Breast epithelium (tissue), 3 donors: ENCODE results near the gene SAXO2.
"Not testable (repeated sequence)": the region's sequence is repeated elsewhere in the genome, so short reads cannot be mapped to it uniquely, and the experiment has no call there.

Source experiments
- CTCF ChIP-seq, 3 donors: fragments of 450-650 bp; IDR thresholded peaks; one replicate each; pipeline ENCODE4 v1.5.1; 2016 to 2017; ENCODE audit warnings: antibody characterized with exemption in 3 of 3, mild to moderate bottlenecking in 3 of 3, moderate library complexity in 3 of 3
- POLR2A ChIP-seq: fragments of 450-650 bp; IDR thresholded peaks from one replicate; pipeline ENCODE4 v1.6.1; 2016; ENCODE audit warnings: antibody characterized with exemption, mild to moderate bottlenecking, moderate library complexity
- POLR2AphosphoS5 ChIP-seq, 3 donors: sonication (generic); formaldehyde crosslinking; IDR thresholded peaks; one replicate each; pipeline ENCODE4 v1.6.1; 2017; ENCODE audit warnings: antibody characterized with exemption in 3 of 3

GRCh38 chr15:82313951-82314768 lies 51.5 kb downstream of the SAXO2 start:
- not testable (repeated sequence) for TF ChIP-seq CTCF (IDR thresholded peaks at IDR 0.05); POLR2A; POLR2AphosphoS5 (IDR thresholded peaks at IDR 0.05)
